Activated T-helper 1 cell treated with anti-CD3 and anti-CD28 coated beads, Interleukin-12 subunit alpha, Interleukin-12 subunit beta, Interleukin-2, Interleukin-4 antibody, amounts not matched to agents 30 ng/mL and 10 ng/mL and 1 ng/mL, durations not matched to agents 14 hours and 24 hours and 36 hours (primary cell): ENCODE measurements around the gene UBE2O. TPM values are rescaled to one million over a fixed set of nuclear protein-coding genes. Genes with fewer than 3 reads are reported as not detected.
A peak's percentile ranks its signal among the peaks of the same experiment; 100 is the strongest.

ENCODE experiments used
- DNase-seq: peaks from one replicate; pipeline ENCODE4 v3.0.0; 2021; ENCODE audit warnings: low spot score
- H3K27ac Mint-ChIP-seq: one replicate; pipeline ENCODE4 v1.8.0; 2021; ENCODE audit warnings: mild to moderate bottlenecking, mixed read lengths
- H3K27me3 Mint-ChIP-seq: one replicate; pipeline ENCODE4 v1.8.0; 2022; ENCODE audit warnings: mild to moderate bottlenecking, moderate library complexity, mixed read lengths; ENCODE audit not compliant: insufficient read depth
- H3K36me3 Mint-ChIP-seq: one replicate; pipeline ENCODE4 v1.8.0; 2021; ENCODE audit warnings: low read depth, mixed read lengths
- H3K4me1 Mint-ChIP-seq: one replicate; pipeline ENCODE4 v1.8.0; 2021; ENCODE audit warnings: low read depth, mixed read lengths
- H3K4me3 Mint-ChIP-seq: one replicate; pipeline ENCODE4 v1.8.0; 2021; ENCODE audit warnings: mild to moderate bottlenecking, moderate library complexity, mixed read lengths
- H3K9me3 Mint-ChIP-seq: one replicate; pipeline ENCODE4 v1.8.0; 2021; ENCODE audit warnings: mixed read lengths
- intact Hi-C: fragments of 100-400 bp; cut with micrococcal nuclease; formaldehyde crosslinking; loops from one replicate; pipeline ENCODE4 v1.15.1; 2024
- total RNA-seq: library from RNA; stranded (reverse); gene quantifications from 2 replicates; pipeline ENCODE4 v1.2.3, GENCODE V29; 2022

Gene UBE2O
- total RNA-seq, 1 donor from 2014 or later, result 45.1 TPM

DNA sequence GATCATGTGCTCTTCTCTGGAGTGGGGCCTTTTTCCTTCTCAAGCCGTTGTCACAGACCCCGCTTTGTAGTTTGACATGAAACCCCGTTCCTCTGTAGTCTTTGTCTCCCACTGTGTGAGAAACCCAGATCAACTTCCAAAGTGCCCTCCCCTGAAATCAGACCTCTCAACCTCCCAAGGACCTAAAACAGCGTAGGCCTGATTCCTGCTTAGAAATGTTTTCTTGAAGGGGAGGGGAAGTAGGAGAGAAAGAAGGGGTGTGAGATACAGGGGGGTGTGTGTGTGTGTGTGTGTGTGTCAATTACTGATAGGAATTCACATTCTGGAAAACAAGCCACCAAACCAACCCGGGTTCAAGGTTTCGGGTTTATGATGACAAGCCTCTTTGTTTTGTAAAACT is 1.4 kb downstream of the UBE2O start:
- H3K4me1 Mint-ChIP-seq, result peaks cover 55% of the 10 kb centered on the region
- H3K27ac Mint-ChIP-seq, result no peak overlapping the region
- H3K36me3 Mint-ChIP-seq, result no peaks in the 10 kb centered on the region
- H3K27me3 Mint-ChIP-seq, result peaks cover 8% of the 10 kb centered on the region
- H3K9me3 Mint-ChIP-seq, result no peaks in the 10 kb centered on the region
- DNase-seq, result no peak
- intact Hi-C loops, result loop anchor here (5.0 kb wide), 2 partner anchors 106 to 286 kb away; partner anchors contain the start of genes MFSD11 and SRSF2
- peak overlapping the region; percentile 91 for H3K4me3 Mint-ChIP-seq

DNA sequence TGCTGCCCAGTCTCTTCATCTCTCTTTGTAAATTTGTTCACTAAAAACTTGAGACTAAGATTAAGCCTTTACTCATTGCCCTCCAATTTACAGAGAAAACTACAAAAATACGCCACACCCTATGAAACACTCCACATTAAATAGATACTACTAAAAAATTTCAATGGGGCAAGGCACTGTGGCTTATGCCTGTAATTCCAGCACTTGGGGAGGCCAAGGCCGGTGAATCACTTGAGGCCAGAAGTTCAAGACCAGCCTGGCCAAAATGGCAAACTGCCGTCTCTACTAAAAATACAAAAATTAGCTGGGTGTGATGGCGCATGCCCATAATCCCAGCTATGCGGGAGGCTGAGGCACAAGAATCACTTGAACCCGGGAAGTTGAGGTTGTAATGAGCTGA is 3.8 kb downstream of the UBE2O start:
- no peaks in the 10 kb centered on the region for H3K36me3 Mint-ChIP-seq
- H3K4me1 Mint-ChIP-seq, result peaks cover 77% of the 10 kb centered on the region
- no peak overlapping the region for H3K4me3 Mint-ChIP-seq
- H3K27ac Mint-ChIP-seq, result no peak overlapping the region
- no peaks in the 10 kb centered on the region for H3K9me3 Mint-ChIP-seq
- no peaks in the 10 kb centered on the region for H3K27me3 Mint-ChIP-seq
- intact Hi-C loops, result no loop called here
- DNase-seq, result no peak

DNA sequence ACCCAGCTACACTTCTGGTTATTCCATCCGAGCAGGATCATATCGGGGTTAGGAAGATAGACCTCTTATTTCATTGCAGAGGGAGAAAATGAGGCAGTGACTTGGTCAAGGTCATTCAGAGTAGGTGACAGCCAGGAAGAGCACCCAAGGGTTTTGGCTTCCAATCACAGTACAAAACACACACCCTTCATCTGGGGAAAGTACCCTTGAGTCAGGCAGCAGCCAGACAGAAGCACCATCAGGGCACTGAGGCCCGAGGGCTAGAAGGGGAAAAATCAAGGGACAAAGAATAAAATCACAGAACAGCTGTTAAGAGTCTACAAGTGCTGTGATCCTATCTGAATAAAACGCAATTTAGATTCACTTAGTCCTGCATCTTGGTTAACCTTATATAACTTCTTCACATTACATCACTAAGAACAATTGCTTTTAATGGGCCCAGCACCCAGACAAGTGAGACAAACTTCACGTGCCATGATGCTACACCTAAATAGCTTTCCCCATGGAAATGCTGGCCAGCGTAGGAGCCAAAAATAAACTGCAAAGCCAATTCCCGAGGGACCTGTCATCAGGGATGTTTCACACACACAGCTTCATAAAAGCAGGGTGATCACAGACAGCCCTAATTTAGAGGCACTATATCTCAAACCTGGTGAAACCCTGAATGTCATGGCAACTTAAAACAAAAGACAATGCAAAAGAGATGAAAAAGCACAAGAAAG is 4.9 kb downstream of the UBE2O start:
- no peak for DNase-seq
- Mint-ChIP-seq H3K4me1 (peaks cover 79% of the 10 kb centered on the region), H3K4me3 (no peak overlapping the region), H3K27ac (no peak overlapping the region), H3K9me3 (no peaks in the 10 kb centered on the region), H3K27me3 (no peaks in the 10 kb centered on the region), H3K36me3 (peaks cover 1% of the 10 kb centered on the region)
- intact Hi-C loops, result no loop called here

DNA sequence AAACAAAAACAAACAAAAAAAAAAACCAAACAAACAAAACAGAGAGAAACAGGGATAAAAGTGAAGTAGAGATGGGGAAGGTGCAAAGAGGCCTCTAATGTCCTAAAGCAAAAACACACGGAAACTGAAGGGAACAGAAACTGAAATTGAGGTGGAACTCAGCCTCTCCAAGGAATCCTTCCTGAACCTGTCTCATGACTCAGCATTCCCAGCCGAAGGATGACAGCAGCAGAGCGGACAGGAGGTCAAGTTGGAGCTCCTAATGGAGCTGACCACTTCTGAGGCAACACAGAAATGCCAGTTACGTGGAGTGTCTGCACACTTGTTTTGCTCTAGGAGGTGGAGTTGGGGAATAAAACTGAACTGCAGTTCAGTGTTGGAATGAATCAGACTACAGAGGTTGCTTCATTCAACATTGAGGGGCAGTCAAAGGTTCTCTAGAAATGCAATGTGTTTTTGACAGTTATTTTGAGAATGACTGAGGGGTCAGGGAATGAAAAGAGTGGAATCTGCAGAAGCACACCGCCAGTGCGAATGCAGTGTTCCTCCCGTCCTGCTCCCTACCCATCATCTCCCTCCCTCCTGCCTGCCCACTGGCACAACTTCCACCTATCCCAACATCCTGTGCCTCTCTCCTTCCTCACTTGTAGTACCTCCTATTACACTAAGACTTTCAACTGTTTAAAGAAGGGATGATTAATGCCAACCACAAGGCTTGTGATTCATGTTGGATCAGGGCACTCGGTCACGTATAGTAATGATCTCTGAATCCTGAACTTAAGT is 6.3 kb downstream of the UBE2O start:
- DNase-seq, result no peak
- Mint-ChIP-seq H3K27ac (peak overlapping the region; percentile 42), H3K4me3 (no peak overlapping the region), H3K4me1 (peaks cover 90% of the 10 kb centered on the region), H3K9me3 (no peaks in the 10 kb centered on the region), H3K36me3 (peaks cover 1% of the 10 kb centered on the region), H3K27me3 (no peaks in the 10 kb centered on the region)
- intact Hi-C loops, result no loop called here

DNA sequence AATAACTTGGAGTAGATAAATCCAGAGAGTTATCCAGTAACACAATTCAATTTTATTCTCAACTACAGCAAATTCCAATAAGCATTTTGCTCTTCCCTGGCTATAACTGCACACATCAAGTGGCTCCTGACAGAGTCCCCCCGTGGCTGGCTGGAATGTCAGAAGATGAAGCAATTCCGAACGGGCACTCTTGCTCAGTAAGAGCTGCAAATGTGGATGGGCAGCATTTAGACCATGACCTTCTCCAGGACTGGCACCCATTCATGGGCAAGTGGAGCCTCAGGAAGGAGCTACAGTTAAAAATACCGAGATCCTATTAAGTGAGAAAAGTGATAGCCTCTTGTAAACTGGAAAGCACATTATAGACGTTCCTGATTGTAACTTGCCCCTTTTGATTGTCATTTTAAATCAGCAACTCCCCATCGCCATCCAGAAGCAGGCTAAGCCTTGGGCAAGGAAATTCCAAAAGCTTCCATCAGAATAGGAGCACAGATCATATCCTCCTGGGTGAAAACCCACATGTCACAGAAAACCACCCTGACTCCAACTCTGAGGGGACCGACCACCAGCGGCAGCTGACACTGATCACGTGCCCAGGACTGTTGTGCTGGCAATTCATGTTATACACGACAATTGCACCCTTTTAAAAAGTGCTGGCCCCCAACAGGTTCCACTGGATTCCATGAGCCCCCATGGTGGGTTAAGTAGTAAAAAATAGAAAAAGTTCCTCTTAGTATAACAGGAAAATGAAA is 7.1 kb downstream of the UBE2O start:
- Mint-ChIP-seq H3K4me1 (peaks cover 88% of the 10 kb centered on the region), H3K27ac (peak overlapping the region; percentile 42), H3K27me3 (no peaks in the 10 kb centered on the region), H3K9me3 (no peaks in the 10 kb centered on the region), H3K4me3 (no peak overlapping the region), H3K36me3 (peaks cover 1% of the 10 kb centered on the region)
- intact Hi-C loops, result no loop called here
- DNase-seq, result no peak

DNA sequence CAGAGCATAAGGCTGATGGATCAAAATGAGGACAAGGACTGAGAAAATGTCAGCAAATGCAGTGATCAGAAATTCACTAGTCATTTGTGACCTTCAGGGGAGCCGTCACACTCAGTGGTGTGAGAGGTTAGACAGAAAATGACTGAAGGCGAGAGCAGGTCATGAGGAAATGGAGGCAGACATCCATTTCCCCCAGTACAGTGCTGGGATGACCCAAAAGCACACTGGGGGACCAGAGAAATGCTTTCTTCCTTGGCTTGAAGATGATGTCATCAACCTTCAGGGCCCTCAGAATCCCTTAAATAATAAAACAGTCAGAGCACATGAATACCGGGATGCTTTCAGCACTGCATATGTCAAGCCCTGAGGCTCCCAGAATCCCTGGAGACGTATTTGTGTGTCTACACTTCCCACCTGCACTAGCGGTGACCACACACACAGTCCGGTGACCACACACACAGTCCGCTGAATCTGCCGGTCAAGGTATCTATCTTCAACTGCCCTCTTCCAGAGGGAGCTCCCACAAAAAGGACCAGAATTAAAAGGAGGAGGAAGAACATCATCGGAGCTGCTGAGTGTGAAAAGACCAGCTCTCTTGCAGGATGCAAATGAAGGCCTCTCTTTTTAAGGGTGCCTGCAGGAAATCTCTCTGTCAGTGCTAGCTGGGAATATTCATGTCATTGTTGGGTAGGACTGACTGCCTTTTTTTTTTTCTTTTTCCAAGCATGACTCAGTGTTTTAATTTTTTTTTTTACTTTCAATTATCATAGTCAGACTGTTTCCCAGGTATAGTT is 8.2 kb downstream of the UBE2O start:
- no peak overlapping the region for H3K27ac Mint-ChIP-seq
- peaks cover 1% of the 10 kb centered on the region for H3K36me3 Mint-ChIP-seq
- no peak overlapping the region for H3K4me3 Mint-ChIP-seq
- peaks cover 81% of the 10 kb centered on the region for H3K4me1 Mint-ChIP-seq
- no peak for DNase-seq
- intact Hi-C loops, result no loop called here
- no peaks in the 10 kb centered on the region for H3K9me3 Mint-ChIP-seq
- no peaks in the 10 kb centered on the region for H3K27me3 Mint-ChIP-seq

DNA sequence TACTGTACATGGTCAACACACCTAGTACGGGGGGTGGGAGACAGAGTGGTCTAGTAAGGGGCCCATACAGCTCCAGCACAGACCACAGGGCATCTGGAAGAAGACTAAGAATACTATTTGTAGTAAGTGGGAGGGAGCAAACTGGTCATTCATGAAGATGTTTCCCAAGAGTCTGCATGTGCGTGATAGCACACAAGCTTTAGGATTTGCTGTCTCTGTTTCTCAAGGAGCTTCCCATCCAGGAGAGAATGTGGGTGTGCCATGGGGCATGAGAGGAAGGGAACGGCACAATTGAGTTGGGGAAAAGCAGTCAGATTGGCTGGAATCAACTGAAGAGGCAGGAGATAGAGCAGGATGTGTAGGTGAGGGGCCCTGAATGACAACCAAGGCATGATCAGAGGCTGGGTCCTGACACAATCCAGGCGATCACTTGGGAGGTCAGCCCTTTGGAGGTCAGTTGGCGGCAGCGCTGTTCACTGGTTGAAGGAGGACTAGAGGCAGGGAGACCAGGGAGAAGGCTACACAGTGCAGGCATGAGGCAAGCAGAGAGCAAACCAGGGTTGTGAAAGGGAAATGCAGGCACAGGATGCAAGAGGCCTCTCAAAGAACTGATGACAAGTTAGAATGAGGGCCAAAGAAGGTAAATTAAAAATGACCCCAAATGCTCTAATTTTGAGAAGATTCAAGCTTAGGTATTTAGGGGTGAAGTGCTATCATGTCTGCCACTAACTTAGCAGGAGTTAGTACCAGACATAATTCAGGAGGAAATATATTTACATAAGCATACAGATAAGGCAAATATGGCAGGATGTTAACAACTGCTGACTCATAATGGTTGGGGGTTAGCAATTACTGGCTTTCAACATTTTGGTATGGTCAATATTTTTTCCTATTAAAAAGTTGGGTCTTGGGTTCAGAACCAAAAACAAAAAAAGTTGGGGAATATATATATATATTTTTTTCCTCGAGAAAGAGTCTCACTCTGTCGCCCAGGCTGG is 10.3 kb downstream of the UBE2O start:
- H3K27me3 Mint-ChIP-seq, result no peaks in the 10 kb centered on the region
- no peak for DNase-seq
- H3K4me1 Mint-ChIP-seq, result peaks cover 67% of the 10 kb centered on the region
- peaks cover 4% of the 10 kb centered on the region for H3K36me3 Mint-ChIP-seq
- H3K27ac Mint-ChIP-seq, result peak overlapping the region; percentile 69
- H3K9me3 Mint-ChIP-seq, result no peaks in the 10 kb centered on the region
- intact Hi-C loops, result no loop called here
- H3K4me3 Mint-ChIP-seq, result no peak overlapping the region

DNA sequence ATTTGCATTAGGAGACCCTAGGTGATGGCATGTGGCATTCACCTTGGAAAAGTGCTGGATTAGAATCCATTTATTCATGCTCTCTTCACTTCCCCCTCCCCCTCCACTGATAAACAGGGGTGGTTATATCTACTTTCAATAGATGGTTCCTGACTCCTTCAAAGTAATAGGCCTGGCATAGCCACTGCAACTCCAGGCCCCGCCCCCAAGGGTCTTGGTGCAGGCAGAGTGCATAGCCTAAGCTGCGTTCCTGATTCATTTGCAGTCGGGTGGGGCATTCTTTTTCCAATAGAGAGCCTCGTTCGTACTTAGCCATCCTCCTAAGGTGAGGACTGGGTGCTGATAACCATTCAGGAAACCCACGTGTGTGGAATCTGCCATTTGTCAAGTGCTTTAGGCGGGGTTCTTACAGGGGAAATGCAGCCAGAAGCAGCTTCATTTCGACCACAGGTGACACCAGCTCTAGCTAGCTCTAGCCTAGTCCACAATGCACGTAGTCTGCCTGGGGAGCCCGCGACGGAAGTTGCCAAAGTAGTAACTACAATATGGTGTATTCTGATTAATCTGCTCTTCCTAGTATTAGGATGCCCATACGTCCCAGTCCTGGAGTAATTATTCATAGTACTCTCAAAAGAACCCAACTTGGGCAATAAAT is 11.1 kb downstream of the UBE2O start:
- H3K36me3 Mint-ChIP-seq, result peaks cover 6% of the 10 kb centered on the region
- intact Hi-C loops, result no loop called here
- H3K27me3 Mint-ChIP-seq, result no peaks in the 10 kb centered on the region
- DNase-seq, result no peak
- H3K9me3 Mint-ChIP-seq, result no peaks in the 10 kb centered on the region
- peaks cover 59% of the 10 kb centered on the region for H3K4me1 Mint-ChIP-seq
- peak overlapping the region; percentile 69 for H3K27ac Mint-ChIP-seq
- H3K4me3 Mint-ChIP-seq, result no peak overlapping the region

DNA sequence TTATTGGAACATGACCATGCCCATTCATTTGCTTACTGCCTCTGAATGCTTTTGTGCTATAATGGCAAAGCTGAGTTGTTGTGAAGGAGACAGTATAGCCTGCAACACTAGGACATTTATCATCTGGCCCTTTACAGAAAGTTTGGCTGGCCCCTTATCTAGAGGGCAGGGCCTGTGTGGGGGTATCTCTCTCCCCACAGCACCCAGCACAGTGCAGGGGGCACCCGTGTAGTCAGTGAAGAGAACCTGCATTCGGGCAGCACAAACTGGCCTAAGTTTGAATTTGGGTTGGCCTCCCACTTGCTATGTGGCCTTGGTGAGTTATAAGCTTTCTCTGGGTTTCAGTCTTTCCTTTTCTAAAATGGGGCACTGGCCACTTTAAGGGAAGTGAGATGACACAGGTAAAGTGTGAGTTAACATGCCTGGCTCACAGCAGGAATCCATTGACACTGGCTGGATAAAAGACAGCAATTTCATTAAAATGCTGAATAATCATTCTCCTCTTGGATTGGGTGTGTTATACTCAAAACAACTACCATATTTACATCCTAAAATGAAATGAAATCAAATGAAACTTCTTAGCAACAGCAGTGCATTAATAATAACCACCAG is 12.1 kb downstream of the UBE2O start:
- Mint-ChIP-seq H3K4me3 (no peak overlapping the region), H3K27me3 (no peaks in the 10 kb centered on the region), H3K9me3 (no peaks in the 10 kb centered on the region), H3K4me1 (peaks cover 50% of the 10 kb centered on the region), H3K36me3 (peaks cover 6% of the 10 kb centered on the region), H3K27ac (no peak overlapping the region)
- intact Hi-C loops, result no loop called here
- DNase-seq, result no peak

DNA sequence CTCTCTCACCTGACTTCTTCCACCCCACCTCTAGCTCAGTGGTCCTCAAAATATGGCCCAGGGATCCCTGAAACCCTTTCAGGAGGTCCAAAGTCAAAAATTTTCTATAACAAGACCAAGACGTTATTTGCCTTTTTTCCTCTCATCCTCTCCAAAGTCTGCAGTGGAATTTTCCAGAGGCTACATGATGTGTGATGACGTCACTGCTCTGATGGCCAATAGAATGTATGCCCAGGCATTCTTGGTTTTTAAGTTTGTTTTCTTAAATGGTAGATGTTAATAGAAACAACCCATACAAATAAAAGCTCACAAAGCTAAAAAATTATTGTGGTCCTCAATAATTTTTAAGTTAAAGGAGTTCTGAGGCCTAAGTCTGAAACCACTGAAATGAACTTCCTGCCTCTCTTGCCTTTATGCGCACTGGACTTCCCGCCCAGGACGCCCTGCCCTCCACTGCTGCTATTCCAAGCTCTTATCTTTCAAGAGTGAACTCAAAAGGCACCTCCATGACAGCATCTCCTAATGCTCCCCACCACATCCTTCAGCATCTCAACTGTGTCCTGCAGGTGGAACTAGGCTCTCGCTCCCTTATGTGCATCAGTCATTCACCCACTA is 13.5 kb downstream of the UBE2O start:
- H3K27ac Mint-ChIP-seq, result no peak overlapping the region
- H3K27me3 Mint-ChIP-seq, result no peaks in the 10 kb centered on the region
- DNase-seq, result no peak
- H3K36me3 Mint-ChIP-seq, result peaks cover 6% of the 10 kb centered on the region
- peaks cover 35% of the 10 kb centered on the region for H3K4me1 Mint-ChIP-seq
- no peaks in the 10 kb centered on the region for H3K9me3 Mint-ChIP-seq
- intact Hi-C loops, result no loop called here
- no peak overlapping the region for H3K4me3 Mint-ChIP-seq

DNA sequence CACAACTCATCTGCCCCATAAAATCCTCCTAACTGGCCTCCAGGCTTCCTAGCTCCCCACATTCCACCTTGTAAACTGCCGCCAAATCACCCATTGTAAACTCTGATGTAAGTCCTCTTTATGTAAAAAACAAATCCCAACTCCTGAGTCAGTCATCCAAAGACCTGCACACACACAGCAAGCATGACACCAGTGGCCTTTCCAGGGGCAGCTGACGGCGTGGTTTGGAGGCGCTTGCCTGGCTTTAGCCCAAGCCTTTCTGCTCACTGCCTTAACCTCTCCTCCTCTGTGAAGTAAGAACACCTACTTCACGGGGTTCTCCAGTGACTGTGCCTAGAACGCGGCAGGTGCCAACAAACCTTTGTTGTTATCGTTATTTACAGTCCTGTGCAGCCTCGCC is 14.0 kb downstream of the UBE2O start:
- peaks cover 34% of the 10 kb centered on the region for H3K4me1 Mint-ChIP-seq
- intact Hi-C loops, result no loop called here
- no peak overlapping the region for H3K27ac Mint-ChIP-seq
- H3K9me3 Mint-ChIP-seq, result no peaks in the 10 kb centered on the region
- no peaks in the 10 kb centered on the region for H3K27me3 Mint-ChIP-seq
- no peak overlapping the region for H3K4me3 Mint-ChIP-seq
- peaks cover 6% of the 10 kb centered on the region for H3K36me3 Mint-ChIP-seq
- DNase-seq, result no peak
